D721Med (cell line): Measurements from ENCODE around the gene SCN9A.

ENCODE experiments used
- DNase-seq: peaks from one replicate; pipeline ENCODE4 v3.0.0; 2011; ENCODE audit warnings: low spot score; ENCODE audit not compliant: insufficient read length
- FAIRE-seq: peaks from 2 replicates; lab custom pipeline; 2011; peaks lifted over from hg19 to GRCh38; lab: Jason Lieb, UNC
- TF ChIP-seq, protein P1 (sequence below): IDR thresholded peaks from 2 replicates; pipeline ENCODE4 v1.5.1; 2012; ENCODE audit warnings: mild to moderate bottlenecking, control low read depth; ENCODE audit not compliant: insufficient read depth; ENCODE audit errors: missing control alignments

Gene SCN9A

DNA sequence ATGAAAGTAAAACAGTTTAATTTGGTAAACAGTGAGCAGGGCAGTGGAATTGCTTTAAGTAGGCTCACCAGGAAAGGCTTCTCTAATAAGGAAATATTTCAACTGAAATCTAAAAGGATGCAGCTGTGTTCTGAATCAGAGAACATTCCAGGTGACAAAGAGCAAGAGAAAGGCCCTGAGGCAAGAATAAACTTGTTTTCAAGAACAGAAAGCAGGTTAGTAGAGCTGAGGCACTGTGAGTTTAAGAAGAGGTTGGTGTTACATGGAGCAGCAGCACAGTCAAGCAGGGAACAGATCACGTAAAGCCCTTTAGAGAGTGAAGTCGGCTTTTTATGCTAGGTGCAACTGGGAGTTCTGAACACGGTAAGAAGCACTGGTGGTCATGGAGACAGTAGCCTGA lies 191.0 kb downstream of the SCN9A start:
- DNase-seq (no peak), FAIRE-seq (no peak)
- TF ChIP-seq, protein P1, sequence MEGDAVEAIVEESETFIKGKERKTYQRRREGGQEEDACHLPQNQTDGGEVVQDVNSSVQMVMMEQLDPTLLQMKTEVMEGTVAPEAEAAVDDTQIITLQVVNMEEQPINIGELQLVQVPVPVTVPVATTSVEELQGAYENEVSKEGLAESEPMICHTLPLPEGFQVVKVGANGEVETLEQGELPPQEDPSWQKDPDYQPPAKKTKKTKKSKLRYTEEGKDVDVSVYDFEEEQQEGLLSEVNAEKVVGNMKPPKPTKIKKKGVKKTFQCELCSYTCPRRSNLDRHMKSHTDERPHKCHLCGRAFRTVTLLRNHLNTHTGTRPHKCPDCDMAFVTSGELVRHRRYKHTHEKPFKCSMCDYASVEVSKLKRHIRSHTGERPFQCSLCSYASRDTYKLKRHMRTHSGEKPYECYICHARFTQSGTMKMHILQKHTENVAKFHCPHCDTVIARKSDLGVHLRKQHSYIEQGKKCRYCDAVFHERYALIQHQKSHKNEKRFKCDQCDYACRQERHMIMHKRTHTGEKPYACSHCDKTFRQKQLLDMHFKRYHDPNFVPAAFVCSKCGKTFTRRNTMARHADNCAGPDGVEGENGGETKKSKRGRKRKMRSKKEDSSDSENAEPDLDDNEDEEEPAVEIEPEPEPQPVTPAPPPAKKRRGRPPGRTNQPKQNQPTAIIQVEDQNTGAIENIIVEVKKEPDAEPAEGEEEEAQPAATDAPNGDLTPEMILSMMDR, result no peak

GRCh38 chr2:166181813-166182154 lies 194.0 kb downstream of the SCN9A start:
- FAIRE-seq, result no peak

GRCh38 chr2:166180951-166181812 lies 194.6 kb downstream of the SCN9A start:
- DNase-seq, result peak; percentile 27
- TF ChIP-seq, protein P1, result peak; percentile 67
- FAIRE-seq, result no peak

More at GRCh38 chr2:166181813-166182154, 194.0 kb downstream of the SCN9A start:
- no peak for DNase-seq
- TF ChIP-seq, protein P1, result no peak

GRCh38 chr2:166179201-166179600 lies 196.5 kb downstream of the SCN9A start:
- no peak for FAIRE-seq
- TF ChIP-seq, protein P1, result peak; percentile 16
- no peak for DNase-seq

DNA sequence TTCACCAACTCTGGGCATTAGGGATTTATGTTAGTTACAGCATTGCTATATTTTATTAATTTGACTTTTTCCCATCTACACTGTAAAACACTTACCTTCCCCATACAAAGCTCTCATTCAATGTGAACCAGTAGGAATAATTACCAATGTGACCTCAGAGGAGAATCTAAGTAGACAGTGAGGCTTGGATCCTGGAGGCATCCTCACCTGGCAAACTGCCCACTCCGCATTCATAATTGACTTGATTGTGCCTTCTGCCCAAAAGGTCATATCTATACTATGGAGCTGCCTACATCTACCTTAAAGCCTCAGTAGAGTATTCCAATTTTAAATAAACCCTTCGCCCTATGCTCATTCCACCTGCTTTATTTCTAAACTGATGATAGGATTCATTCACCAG lies 202.5 kb downstream of the SCN9A start:
- DNase-seq (no peak), FAIRE-seq (no peak)
- TF ChIP-seq, protein P1, result no peak

GRCh38 chr2:166171216-166171615 lies 204.5 kb downstream of the SCN9A start:
- TF ChIP-seq, protein P1, result no peak
- no peak for DNase-seq
- FAIRE-seq, result no peak

- TF ChIP-seq, protein P1, result no peak
- no peak for DNase-seq
- FAIRE-seq, result no peak
Observed at GRCh38 chr2:166170356-166170755, 205.4 kb downstream of the SCN9A start.
